ENCODE measurements around the gene SSNA1. TPM values are rescaled to one million over a fixed set of nuclear protein-coding genes. Genes with fewer than 3 reads are reported as not detected.

The SSNA1 gene
- total and polyA plus RNA-seq, 4 donors, result 30.5 to 87.1 (median 57.2) TPM

GRCh38 chr9:137192448-137192780 lies 3.9 kb downstream of the SSNA1 start:
- ATAC-seq (ENCODE audit: low FRiP score) (no peak), DNase-seq (no peak)
- intact Hi-C loops (cut with DNase I), result no loop called here
- no peaks in the 10 kb centered on the region for H3K27me3 ChIP-seq (ENCODE audit: control insufficient read depth in 1 of 2, insufficient read depth in 2 of 2, low read length in 1 of 2)
- no peaks in the 10 kb centered on the region for H3K9me3 ChIP-seq (ENCODE audit: control insufficient read depth, low read length)
- no peaks in the 10 kb centered on the region for H3K36me3 ChIP-seq (ENCODE audit: control insufficient read depth in 1 of 2, insufficient read depth in 2 of 2, low read length in 1 of 2)
- no peak overlapping the region for H3K27ac ChIP-seq (ENCODE audit: low read depth in 1 of 2, low read length in 2 of 2)
- no peak overlapping the region for H3K4me3 ChIP-seq (ENCODE audit: low read length in 2 of 2)
- no peaks in the 10 kb centered on the region for H3K4me1 ChIP-seq (ENCODE audit: control insufficient read depth in 1 of 2, insufficient read depth in 2 of 2, low read length in 2 of 2)
- 86 to 91% methylated on average over 10 of the region's 10 CpGs for WGBS, 2 donors

DNA sequence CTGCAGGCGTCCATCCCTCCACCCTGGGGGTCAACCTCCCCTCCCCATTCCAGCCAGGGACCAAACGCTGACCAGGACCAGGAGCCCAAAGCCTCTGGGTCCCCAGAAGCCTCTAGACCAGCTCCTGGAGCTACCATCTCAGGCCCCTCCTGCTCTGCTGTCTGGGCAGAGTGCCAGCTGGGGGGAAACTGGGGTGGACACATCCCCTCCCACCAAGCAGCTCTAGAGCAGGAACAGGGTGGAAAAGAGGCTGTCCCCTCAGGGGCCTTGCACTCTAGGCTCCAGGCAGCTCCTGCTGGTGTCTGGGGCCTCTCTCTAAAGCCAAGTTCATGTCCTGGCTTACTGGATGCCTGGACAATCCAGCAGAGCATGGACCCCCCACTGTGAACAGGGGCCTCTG lies 4.4 kb downstream of the SSNA1 start:
- intact Hi-C loops (cut with DNase I), result no loop called here
- WGBS, 2 donors, result 78 to 89% methylated on average over 2 of the region's 2 CpGs
- Histone ChIP-seq H3K9me3 (ENCODE audit: control insufficient read depth, low read length) (no peaks in the 10 kb centered on the region), H3K4me3 (ENCODE audit: low read length in 2 of 2) (no peak overlapping the region), H3K27ac (ENCODE audit: low read depth in 1 of 2, low read length in 2 of 2) (no peak overlapping the region), H3K36me3 (ENCODE audit: control insufficient read depth in 1 of 2, insufficient read depth in 2 of 2, low read length in 1 of 2) (no peaks in the 10 kb centered on the region), H3K4me1 (ENCODE audit: control insufficient read depth in 1 of 2, insufficient read depth in 2 of 2, low read length in 2 of 2) (no peaks in the 10 kb centered on the region), H3K27me3 (ENCODE audit: control insufficient read depth in 1 of 2, insufficient read depth in 2 of 2, low read length in 1 of 2) (no peaks in the 10 kb centered on the region)
- ATAC-seq (ENCODE audit: low FRiP score) (no peak), DNase-seq (no peak)

DNA sequence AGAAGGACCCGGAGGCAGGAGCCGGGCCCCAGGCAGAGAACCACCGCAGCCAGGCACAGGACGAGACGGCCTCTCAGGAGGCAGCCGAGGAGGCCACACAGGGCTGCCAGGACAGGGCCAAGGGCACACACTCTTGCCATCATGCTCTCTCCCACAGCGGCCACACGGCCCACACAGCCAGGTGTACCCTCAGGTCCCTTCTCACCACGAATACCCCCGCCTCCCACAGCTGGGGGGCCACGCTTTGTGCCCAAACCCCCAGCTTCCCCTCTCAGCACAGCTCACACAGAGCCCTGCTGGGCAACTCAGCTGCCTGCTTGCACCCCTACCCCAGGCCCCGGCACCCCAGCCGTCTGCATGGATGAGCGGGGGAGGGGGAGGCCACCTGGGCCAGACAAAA lies 5.3 kb downstream of the SSNA1 start:
- DNase-seq (no peak), ATAC-seq (ENCODE audit: low FRiP score) (no peak)
- 81 to 83% methylated on average over 13 to 14 of the region's 14 CpGs for WGBS, 2 donors
- no peaks in the 10 kb centered on the region for H3K9me3 ChIP-seq (ENCODE audit: control insufficient read depth, low read length)
- H3K27ac ChIP-seq (ENCODE audit: low read depth in 1 of 2, low read length in 2 of 2), result no peak overlapping the region
- no peaks in the 10 kb centered on the region for H3K27me3 ChIP-seq (ENCODE audit: control insufficient read depth in 1 of 2, insufficient read depth in 2 of 2, low read length in 1 of 2)
- no peaks in the 10 kb centered on the region for H3K36me3 ChIP-seq (ENCODE audit: control insufficient read depth in 1 of 2, insufficient read depth in 2 of 2, low read length in 1 of 2)
- intact Hi-C loops (cut with DNase I), result no loop called here
- no peaks in the 10 kb centered on the region for H3K4me1 ChIP-seq (ENCODE audit: control insufficient read depth in 1 of 2, insufficient read depth in 2 of 2, low read length in 2 of 2)
- H3K4me3 ChIP-seq (ENCODE audit: low read length in 2 of 2), result no peak overlapping the region

DNA sequence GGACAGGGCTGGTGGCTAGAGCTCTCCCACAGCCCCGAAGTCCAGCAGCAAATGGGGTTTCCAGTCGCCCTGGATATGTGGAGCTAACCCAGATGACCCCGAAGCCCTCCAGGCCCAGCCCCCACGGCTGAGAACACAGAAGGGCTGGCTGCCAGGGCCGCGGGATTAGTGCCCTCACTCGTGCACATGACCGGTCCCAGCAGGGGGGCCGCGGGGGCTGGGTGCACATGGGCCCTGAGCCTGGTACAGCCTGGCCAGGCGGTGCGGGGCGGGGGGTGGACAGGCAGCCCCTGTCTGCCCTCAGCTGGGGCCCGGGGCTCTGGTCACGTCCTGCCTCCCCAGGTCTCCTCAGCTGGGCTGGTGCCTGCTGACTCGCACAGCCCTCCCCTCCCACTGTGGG lies 5.9 kb downstream of the SSNA1 start:
- no peak overlapping the region for H3K4me3 ChIP-seq (ENCODE audit: low read length in 2 of 2)
- DNase-seq, result no peak
- H3K9me3 ChIP-seq (ENCODE audit: control insufficient read depth, low read length), result no peaks in the 10 kb centered on the region
- intact Hi-C loops (cut with DNase I), result no loop called here
- no peaks in the 10 kb centered on the region for H3K36me3 ChIP-seq (ENCODE audit: control insufficient read depth in 1 of 2, insufficient read depth in 2 of 2, low read length in 1 of 2)
- H3K27me3 ChIP-seq (ENCODE audit: control insufficient read depth in 1 of 2, insufficient read depth in 2 of 2, low read length in 1 of 2), result no peaks in the 10 kb centered on the region
- no peak overlapping the region for H3K27ac ChIP-seq (ENCODE audit: low read depth in 1 of 2, low read length in 2 of 2)
- H3K4me1 ChIP-seq (ENCODE audit: control insufficient read depth in 1 of 2, insufficient read depth in 2 of 2, low read length in 2 of 2), result no peaks in the 10 kb centered on the region
- ATAC-seq (ENCODE audit: low FRiP score), result no peak
- WGBS, 2 donors, result 58 to 63% methylated on average over 15 to 16 of the region's 16 CpGs

GRCh38 chr9:137194909-137195308 lies 6.4 kb downstream of the SSNA1 start:
- Histone ChIP-seq H3K9me3 (ENCODE audit: control insufficient read depth, low read length) (no peaks in the 10 kb centered on the region), H3K27ac (ENCODE audit: low read depth in 1 of 2, low read length in 2 of 2) (no peak overlapping the region), H3K36me3 (ENCODE audit: control insufficient read depth in 1 of 2, insufficient read depth in 2 of 2, low read length in 1 of 2) (no peaks in the 10 kb centered on the region), H3K27me3 (ENCODE audit: control insufficient read depth in 1 of 2, insufficient read depth in 2 of 2, low read length in 1 of 2) (no peaks in the 10 kb centered on the region), H3K4me3 (ENCODE audit: low read length in 2 of 2) (no peak overlapping the region), H3K4me1 (ENCODE audit: control insufficient read depth in 1 of 2, insufficient read depth in 2 of 2, low read length in 2 of 2) (peaks cover 0 to 3% of the 10 kb centered on the region in 2 donors)
- DNase-seq (no peak), ATAC-seq (ENCODE audit: low FRiP score) (no peak)
- intact Hi-C loops (cut with DNase I), result no loop called here
- 72 to 81% methylated on average over 7 to 10 of the region's 10 CpGs for WGBS, 2 donors

DNA sequence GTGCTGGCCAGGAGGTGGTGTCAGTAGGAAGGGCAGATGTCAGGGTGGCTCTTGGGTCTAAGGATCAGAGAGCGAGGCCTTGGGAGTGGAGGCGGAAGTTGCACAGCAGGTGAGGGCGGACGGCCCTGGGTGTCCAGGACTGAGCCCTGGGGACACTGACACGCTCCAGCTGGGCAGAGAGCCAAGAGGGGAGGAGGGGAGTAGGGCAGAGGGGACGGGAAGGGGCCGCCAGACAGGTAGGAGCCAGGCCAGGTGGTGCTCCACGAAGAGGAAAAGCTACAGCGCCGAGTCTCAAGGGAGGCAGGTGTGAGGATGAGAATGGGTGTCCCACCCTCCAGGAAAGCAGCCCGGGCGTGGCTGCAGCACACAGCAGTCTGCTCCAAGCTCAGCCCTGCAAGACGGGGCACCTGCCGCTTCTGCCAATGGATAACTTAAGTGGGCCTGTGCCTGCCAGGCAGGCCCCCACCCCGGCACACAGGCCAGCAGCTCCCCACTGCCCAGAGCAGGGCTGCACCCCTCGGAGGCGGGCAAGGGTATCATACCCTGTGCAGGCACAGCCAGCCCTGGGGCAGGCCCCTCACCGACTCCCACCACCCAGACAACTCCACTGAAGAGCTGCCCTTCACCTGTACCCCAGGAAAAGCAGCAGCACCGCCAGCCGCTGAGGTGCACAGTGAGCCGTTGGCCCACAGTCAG lies 7.2 kb downstream of the SSNA1 start:
- ATAC-seq (ENCODE audit: low FRiP score) (no peak), DNase-seq (no peak)
- no peak overlapping the region for H3K27ac ChIP-seq (ENCODE audit: low read depth in 1 of 2, low read length in 2 of 2)
- H3K27me3 ChIP-seq (ENCODE audit: control insufficient read depth in 1 of 2, insufficient read depth in 2 of 2, low read length in 1 of 2), result no peaks in the 10 kb centered on the region
- no peaks in the 10 kb centered on the region for H3K9me3 ChIP-seq (ENCODE audit: control insufficient read depth, low read length)
- H3K4me1 ChIP-seq (ENCODE audit: control insufficient read depth in 1 of 2, insufficient read depth in 2 of 2, low read length in 2 of 2), result peaks cover 0 to 3% of the 10 kb centered on the region in 2 donors
- H3K4me3 ChIP-seq (ENCODE audit: low read length in 2 of 2), result no peak overlapping the region
- no peaks in the 10 kb centered on the region for H3K36me3 ChIP-seq (ENCODE audit: control insufficient read depth in 1 of 2, insufficient read depth in 2 of 2, low read length in 1 of 2)
- intact Hi-C loops (cut with DNase I), result no loop called here
- WGBS, 2 donors, result 88 to 89% methylated on average over 18 to 21 of the region's 21 CpGs

GRCh38 chr9:137198051-137198901 lies 9.8 kb downstream of the SSNA1 start:
- DNase-seq (no peak), ATAC-seq (ENCODE audit: low FRiP score) (no peak)
- Histone ChIP-seq H3K4me1 (ENCODE audit: control insufficient read depth in 1 of 2, insufficient read depth in 2 of 2, low read length in 2 of 2) (peaks cover 1 to 3% of the 10 kb centered on the region in 2 donors), H3K9me3 (ENCODE audit: control insufficient read depth, low read length) (no peaks in the 10 kb centered on the region), H3K27me3 (ENCODE audit: control insufficient read depth in 1 of 2, insufficient read depth in 2 of 2, low read length in 1 of 2) (no peaks in the 10 kb centered on the region), H3K36me3 (ENCODE audit: control insufficient read depth in 1 of 2, insufficient read depth in 2 of 2, low read length in 1 of 2) (no peaks in the 10 kb centered on the region), H3K27ac (ENCODE audit: low read depth in 1 of 2, low read length in 2 of 2) (no peak overlapping the region), H3K4me3 (ENCODE audit: low read length in 2 of 2) (no peak overlapping the region)
- 83 to 87% methylated on average over 15 to 19 of the region's 19 CpGs for WGBS, 2 donors
- intact Hi-C loops (cut with DNase I), result no loop called here

DNA sequence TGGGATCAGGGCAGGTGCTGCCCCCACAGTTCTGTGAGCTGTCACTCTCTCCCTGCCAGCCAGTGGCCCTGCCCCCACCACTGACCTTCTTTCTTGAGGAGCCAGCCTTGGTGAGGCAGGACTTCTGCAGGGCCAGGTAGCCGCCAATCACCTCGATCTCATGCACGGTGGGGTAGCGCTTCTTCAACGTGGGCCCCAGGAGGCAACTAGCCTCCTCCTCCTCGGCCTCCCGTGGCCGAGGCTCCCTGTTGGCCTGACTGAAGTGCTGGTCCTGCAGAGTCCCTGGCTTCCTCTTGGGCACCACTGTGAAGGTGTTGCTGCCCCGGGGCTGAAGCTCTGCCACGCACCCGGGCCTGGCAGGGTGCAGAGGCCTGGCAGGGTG lies 10.4 kb downstream of the SSNA1 start:
- no peak overlapping the region for H3K27ac ChIP-seq (ENCODE audit: low read depth in 1 of 2, low read length in 2 of 2)
- H3K4me1 ChIP-seq (ENCODE audit: control insufficient read depth in 1 of 2, insufficient read depth in 2 of 2, low read length in 2 of 2), result peaks cover 1 to 3% of the 10 kb centered on the region in 2 donors
- H3K27me3 ChIP-seq (ENCODE audit: control insufficient read depth in 1 of 2, insufficient read depth in 2 of 2, low read length in 1 of 2), result no peaks in the 10 kb centered on the region
- no peaks in the 10 kb centered on the region for H3K9me3 ChIP-seq (ENCODE audit: control insufficient read depth, low read length)
- no peak overlapping the region for H3K4me3 ChIP-seq (ENCODE audit: low read length in 2 of 2)
- WGBS, 2 donors, result 70 to 77% methylated on average over 11 of the region's 11 CpGs
- DNase-seq (no peak), ATAC-seq (ENCODE audit: low FRiP score) (no peak)
- no peaks in the 10 kb centered on the region for H3K36me3 ChIP-seq (ENCODE audit: control insufficient read depth in 1 of 2, insufficient read depth in 2 of 2, low read length in 1 of 2)
- intact Hi-C loops (cut with DNase I), result no loop called here
